HG02759 (cell line): Measurements from ENCODE around the gene BCL2L14.

ENCODE experiments used
- ATAC-seq: cut with Tn5 transposase; IDR thresholded peaks from one replicate; pipeline ENCODE4 v1.9.1; 2021; ENCODE audit warnings: mild to moderate bottlenecking, moderate library complexity; ENCODE audit not compliant: unreplicated experiment

Gene BCL2L14, protein sequence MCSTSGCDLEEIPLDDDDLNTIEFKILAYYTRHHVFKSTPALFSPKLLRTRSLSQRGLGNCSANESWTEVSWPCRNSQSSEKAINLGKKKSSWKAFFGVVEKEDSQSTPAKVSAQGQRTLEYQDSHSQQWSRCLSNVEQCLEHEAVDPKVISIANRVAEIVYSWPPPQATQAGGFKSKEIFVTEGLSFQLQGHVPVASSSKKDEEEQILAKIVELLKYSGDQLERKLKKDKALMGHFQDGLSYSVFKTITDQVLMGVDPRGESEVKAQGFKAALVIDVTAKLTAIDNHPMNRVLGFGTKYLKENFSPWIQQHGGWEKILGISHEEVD

DNA sequence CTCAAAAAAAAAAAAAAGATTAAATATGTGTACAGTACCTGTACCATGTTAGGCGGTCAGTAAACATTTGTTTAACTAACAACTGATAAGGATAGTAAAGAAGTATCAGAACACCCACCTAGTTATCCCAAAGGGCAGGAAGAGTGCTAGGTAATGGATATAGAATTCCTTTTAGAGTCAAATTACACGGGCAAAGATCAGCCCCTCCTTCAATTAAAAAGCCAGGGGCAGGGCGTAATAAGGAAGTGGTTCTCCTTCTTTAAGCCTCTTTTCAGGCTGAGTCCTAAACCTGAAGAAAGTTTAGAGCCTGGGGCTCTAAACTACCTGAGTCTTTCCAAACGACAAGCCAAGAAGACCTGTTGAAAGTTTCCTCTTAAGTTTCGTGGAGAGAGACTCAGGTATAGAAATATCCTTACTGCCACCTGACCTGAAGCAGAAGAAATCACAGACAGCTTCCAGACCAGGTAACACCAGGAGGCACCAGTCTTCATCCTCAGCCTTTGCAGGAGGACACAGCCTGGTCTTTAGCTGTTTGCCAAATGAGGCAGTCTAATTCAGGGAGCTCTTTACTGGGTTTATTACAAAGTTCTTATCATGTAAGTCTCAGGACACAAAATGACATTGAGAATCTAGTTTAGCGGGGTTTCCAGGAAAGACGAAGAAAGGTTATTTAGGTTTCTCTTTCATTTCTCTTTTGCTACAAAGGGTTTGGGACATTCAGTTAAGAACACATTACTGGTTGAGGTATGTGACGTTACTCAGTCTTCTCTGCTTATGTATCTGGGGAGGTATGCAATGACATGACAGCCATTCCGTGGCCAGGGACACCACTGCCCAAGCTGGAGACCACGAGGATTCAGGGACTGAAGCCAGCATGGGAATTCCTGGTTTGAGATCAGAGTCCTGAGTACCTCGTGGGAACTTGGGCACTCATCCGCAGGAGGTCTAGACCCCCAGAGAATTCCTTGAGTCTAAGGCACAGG is at the start of gene BCL2L14:
BCL2L14 (plus strand) TSS at position 266 of the 983 bp plus-strand sequence. CDS start 8,367 bp downstream, outside the sequence.
- ATAC-seq, result no peak

DNA sequence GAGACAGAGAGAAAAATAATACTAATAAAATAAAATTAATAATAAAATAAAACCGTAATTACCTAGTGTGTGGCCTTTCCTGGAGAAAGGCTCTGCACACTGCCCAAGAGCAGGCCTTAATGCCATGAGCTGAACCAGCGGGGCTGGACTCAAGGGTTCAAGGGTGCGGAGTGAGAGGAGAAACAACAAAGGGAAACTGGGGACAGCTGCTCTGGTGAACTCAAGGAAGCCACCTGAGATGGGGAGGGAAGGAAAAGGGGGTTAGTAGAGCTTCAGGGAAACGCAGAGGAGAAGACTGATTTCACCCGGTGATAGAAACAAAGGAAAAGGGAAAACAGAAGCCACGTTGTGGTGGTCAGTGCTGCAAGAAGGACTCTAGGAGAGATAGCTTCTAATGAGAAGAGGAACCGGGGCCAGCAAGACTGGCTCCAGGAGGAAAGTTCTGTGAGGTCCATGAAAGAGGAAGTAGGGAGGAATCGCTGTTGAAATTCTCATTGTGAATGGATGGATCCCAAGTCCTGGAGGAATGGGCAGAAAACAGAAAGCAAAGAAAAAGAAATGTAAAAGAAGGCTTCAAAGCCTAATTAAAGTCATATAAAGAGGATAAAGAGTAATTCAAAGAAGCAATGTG is 48.3 kb upstream of the BCL2L14 start:
- no peak for ATAC-seq

DNA sequence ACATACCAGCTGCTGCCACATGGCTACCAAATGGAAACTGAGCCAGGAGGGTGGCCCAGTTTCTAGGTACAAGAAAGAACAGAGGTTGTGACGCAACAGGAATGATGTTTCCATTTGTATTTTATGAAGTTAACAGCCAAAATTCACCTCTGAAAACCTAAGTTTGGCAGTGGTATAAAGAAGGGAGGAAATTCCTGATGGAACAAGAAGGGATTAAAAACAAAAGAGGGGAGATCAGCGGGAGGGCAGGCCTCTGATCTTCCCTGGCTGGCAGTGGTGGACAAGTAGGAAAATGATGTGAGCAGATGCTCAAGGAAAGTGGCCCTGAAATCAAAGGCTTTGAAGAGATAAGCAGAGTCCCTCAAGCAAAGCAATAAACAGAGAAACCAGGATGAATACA is 47.3 kb upstream of the BCL2L14 start:
- ATAC-seq, result no peak

DNA sequence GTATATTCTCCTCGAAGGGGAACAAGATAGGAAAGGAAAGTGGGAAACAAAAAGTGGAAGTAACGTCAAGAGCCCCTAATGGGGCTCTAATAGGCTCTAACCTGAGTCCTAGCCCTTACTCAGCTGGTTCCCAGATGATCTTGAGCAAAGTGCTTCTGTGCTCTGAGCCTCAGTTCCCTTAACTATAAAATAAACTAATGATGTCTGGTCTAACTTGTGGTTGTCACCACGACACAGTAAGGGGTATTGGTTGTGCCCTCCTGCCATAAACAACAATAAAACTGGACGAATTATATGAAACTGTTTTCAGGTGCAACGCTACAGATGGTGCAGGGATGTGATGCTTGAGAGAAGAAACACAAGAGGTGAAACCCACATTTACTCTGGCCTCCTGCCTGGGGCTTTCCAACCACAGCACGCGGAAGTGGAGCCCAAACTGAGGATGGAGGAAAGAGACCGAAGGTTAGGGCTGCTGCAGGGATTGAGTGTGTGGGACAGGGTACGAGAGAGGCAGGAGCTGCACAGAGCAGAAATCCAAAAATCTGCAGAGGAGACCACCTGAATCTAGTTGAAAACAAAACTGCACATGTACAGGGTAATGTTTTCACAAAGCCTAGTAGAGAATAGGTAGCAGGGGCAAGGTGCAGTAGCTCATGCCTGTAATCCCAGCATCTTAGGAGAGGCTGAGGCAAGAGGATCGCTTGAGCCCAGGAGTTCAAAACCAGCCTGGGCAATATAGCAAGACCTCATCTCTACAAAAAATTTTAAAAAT is 45.6 kb upstream of the BCL2L14 start:
- ATAC-seq, result peak; percentile 94

DNA sequence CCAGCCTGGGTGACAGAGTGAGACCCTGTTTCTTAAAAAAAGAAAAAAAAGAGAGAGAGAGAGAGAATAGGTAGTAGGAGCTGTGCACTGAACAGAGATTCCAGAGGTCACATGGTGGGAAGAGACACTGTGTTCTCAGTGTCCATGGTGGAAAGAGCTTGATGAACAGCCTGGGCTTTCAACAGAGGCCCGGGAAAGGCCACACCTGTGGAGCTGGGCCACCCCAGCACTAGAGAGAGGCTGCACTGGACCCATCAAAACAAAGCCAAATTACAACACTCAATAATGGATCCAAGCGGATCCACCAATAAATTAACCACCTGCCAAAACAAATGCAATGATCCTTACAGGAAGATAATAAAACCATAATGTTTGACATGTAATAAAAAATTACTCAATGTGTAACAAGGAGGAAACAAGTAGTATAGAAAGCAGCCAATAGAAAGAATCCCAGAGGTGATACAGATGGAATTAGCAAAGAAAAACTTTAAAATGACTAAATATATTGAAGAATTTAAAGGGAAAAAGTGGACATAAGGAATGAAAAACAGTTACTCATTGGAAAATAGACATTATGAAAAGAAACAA is 44.8 kb upstream of the BCL2L14 start:
- no peak for ATAC-seq

DNA sequence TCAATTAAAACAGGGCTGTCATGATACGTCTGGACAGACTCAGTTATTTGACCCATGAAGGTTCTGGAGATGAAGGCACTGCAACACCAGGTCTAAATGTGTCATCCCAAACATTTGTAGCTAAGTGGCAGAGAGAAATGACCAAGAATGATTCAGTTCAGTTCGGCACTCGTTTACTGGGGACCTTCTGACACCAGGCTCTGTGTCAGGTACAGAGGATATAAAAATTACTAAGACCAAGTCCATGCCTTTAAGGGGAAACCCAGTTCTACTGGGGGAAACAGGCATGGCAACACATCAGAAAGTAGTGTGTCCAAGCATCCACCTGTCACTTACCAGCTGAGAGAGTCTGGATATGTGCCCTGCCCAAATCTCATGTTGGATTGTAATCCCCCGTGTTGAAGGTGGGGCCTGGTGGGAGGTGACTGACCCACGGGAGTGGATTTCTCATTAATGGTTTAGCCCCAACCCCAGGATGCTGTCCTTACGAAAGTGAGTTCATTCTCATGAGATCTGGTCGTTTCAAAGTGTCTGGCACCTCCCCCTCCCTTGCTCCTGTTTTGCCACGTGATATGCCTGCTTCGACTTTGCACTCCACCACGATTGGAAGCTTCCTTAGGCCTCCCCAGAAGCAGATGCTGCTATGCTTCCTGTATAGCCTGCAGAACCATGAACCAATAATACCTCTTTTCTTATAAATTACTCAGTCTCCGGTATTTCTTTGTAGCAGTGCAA is 41.9 kb upstream of the BCL2L14 start:
- ATAC-seq, result no peak

DNA sequence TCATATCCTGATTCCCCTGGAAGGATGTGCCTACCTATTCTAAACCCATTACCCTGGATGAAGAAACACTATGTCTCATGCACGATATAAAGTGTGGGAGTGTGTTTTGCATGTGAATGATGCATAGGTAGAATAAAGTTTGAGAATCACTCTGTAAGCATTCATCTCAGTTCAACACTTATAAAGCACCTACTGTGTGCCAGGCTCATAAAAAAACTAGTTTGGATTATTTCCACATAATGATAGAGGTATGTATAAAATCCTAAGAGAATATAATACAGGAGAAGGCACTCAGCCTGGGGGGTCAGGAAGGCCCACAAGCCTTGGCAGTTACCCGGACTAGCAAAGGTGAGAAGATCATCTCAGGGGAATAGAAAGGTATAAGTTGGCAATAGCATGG is 41.1 kb upstream of the BCL2L14 start:
- no peak for ATAC-seq

DNA sequence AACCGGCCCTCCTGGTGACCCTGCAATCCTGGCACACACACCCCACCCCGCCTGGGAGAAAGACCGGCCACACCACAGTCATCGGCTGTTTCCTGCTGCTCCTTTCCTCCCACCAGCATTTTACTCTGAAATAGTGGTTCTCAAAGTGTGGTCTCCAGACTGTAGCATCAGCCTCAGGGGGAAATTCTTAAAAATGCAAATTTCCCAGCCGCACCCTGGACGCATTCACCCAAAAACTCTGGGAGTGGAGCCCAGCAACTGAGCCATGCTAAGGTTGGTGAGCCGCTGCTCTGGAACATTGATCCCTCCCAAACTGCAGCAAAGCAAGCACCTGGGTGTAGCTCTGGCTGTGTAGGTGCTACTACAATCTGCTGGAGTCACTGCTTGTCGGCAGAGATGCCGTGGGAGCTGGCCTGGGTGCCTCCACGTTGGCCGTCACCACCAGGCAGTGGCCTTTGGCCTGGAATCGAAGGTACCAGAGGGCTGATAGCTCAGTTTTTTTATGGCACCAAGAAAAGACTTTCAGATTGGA is 38.4 kb upstream of the BCL2L14 start:
- ATAC-seq, result no peak

DNA sequence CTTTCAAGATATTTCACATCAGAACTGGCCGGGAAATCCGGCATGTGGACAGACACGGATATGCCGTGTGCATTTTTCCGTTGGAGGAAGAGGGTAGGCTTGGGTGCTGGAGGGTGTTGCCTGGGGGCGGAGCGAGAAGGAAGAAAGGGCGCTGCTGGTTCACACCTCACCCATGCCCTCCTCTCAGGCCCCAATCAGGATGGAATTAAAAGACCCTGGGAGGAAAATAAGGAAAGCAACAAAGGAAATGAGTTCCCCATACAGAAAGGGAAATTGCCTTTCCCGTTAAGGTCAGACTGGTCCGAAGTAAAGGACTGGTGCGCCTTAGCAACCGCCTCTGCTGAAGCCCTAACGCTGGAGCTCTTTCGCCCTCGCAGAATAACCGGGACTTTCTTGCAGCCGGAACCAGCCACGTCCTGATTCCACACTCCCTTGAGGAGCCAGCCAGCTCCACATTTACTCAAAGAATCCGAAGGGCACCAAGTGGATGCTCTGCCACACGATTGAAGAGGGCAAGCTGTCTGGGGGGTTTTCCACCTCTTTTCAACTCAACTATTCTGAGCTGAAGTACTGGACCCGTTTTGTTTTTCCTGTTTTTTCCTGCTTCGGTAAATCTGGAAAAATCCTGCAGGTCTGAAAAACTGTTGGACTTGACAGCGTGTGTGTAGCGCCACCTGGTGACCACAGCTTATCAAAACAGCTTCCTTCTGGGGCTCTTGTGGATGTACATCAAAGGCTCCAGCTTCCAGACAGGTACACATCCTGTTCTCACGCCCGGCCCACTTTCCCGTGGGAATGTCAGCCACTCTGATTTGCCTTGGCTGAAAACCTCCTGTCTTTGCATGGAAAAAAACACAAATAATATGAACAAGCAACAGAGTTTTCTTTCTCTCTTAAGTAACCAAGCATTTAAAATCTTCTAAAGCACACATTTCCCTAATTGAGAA is 37.6 kb upstream of the BCL2L14 start:
- ATAC-seq, result no peak

DNA sequence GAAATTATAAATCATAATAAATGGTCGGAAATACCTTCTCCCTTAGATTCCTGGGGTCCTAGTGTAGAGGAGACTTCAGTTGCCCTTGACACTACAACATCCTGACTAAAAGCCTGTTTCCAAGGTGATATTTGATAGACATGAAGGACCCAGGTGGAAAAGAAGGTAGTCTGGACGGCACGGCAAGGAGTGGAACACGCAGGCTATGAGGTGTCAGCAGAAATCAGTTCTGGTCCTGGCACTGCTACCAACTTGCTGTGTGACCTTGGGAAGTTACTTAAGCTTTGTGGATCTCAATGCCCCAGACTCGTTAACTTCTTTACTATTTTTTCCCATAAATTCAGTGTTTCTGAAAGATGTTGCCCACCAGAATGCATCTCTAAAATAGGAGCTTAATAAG is 36.9 kb upstream of the BCL2L14 start:
- ATAC-seq, result no peak

DNA sequence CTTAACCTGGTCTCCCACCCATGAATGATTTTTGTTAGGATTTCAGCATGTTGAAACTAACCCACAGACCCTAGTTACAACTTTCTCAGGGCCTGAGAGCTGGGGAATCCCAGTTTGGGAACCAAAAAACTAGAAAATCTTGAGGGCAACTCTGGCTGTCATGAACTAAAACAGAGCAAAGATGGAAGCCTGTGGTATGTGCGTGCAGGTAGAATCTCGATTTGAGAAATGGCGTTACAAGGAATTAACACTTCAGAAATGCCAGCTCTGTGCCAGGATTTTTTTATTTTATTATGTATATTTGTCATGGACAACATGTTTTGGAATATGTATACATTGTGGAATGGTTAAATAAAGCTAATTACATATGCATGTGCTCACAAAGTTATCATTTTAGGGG is 36.4 kb upstream of the BCL2L14 start:
- no peak for ATAC-seq

DNA sequence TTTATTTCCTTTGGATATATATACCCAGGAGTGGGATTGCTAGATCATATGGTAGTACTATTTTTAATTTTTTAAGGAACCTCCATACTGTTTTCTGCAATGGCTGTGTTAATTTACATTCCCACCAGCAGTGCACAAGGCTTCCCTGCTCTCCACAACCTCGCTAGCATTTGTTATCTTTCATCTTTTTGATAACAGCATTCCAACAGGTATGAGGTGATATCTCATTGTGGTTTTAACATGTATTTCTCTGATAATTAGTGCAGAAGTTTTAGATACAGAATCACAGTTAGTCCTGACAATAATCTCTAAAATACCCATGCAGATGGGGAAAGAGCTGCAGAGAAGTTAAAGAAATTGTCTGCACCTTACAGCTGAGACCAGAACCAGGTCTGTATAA is 35.5 kb upstream of the BCL2L14 start:
- ATAC-seq, result no peak

DNA sequence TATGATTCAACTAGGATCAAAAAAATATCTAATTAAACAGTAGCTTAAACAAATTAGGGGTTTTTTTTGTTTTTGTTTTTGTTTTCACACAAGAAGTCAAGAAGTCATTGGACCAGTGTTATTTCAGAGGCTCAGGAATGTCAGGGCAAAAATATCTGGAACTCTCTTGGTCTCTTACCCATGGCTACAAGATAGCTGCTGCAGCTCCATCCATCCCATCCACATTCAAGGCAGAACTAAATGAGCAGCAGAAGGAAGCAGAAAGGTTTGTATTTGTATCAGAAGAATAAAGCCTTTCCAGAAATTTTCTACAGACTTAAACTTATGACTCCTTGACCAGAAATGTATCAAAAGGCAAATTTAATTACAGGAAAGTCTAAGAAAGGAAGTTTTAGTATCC is 33.8 kb upstream of the BCL2L14 start:
- no peak for ATAC-seq

DNA sequence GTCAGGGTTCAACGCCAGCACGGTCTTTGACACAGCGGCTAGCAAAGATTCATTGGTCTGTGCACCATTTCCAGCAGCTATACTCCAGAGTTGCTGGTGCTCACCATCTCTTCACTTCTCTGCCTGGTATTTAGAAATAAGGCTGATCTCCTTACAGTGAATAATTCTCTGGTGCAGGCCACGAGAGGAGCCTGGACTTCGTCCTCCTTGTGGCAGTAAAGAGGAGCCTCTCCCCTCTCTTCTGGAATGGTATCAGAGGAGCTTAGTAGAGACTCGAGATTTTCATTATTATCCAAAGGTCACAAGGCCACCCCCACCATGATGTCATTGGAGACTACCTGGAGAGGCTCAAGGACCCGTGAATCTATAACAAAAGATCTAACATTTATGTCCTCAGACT is 30.8 kb upstream of the BCL2L14 start:
- ATAC-seq, result no peak

DNA sequence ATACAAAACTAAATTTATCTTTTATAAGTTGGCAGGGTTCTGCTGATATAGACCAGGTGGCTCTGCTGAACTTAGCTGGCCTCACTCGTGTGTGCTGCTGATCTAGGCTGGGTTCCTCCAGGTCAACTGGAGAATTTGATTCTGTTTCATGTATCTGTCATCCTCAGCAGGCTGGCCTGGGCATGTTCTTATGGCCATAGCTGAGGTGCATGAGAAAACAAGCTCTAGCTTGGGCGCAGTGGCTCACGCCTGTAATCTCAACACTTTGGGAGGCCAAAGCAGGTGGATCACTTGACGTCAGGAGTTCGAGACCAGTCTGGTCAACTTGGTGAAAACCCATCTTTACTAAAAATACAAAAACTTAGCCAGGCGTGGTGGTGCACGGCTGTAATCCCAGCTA is 24.3 kb upstream of the BCL2L14 start:
- no peak for ATAC-seq

DNA sequence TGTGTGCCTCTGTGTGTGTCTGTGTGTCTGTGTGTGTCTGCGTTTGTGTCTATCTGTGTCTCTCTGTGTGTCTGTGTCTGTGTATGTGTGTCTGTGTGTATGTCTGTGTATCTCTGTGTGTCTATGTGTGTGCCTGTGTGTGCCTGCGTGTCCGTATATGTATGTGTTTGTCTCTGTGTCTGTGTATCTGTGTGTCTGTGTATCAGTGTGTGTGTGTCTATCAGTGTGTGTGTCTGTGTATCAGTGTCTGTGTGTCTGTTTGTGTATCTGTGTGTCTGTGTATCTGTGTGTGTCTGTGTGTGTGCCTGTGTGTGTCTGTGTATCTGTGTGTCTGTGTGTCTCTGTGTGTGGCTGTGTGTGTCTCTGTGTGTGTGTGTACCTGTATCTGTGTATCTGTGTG is 23.1 kb upstream of the BCL2L14 start:
- ATAC-seq, result no peak

DNA sequence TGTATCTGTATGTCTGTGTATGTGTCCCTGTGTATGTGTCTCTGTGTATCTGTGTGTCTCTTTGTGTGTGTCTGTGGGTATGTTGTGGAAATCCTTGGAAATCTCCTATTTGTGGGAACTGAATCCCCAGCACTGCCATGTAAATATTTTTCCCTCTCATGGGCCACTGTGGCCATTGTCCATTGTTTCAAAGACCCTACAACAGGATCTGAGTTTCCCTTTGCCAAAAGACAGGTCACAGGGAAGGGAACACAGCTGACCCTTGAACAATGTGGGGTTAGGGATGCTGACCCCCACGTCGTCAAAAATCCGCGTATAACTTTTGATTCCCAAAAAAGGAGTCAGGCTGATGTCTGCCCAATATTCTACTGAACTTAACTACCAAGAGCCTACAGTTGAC is 22.5 kb upstream of the BCL2L14 start:
- no peak for ATAC-seq

DNA sequence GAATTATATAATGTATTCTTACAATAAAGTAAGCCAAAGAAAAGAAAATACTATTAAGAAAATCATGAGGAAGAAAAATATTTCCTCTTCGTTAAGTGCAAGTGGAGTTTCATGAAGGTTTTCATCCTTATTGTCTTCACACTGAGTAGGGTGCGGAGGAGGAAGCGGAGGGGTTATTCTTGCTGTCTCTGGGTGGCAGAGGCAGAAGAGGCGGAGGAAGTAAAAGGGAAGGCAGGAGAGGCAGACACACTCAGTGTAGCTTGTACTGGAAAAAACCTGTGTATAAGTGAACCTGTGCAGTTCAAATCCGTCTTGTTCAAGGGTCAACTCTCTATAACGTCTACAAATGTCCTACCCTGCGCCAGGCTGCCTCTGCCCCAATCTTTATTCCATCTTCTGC is 22.0 kb upstream of the BCL2L14 start:
- no peak for ATAC-seq
